Lung microvascular endothelial cell (primary cell): ENCODE results near the gene NKIRAS1. TPM values are rescaled to one million over a fixed set of nuclear protein-coding genes. Genes with fewer than 3 reads are reported as not detected.
A peak's percentile ranks its signal among the peaks of the same experiment; 100 is the strongest.

Source experiments
- DNase-seq, 2 donors: peaks; one replicate each; pipeline versions ENCODE4 v3.0.0 to v3.0.0-alpha.2; 2010; ENCODE audit warnings: low read depth in 2 of 2
- total RNA-seq: library from RNA; depleted of rRNA; stranded (reverse); fragments of >200 nt; gene quantifications from 2 replicates; pipeline ENCODE4 v1.2.1, GENCODE V29; 2014

Gene NKIRAS1
- 5.7 and 7.3 TPM in 2 replicates for total RNA-seq

DNA sequence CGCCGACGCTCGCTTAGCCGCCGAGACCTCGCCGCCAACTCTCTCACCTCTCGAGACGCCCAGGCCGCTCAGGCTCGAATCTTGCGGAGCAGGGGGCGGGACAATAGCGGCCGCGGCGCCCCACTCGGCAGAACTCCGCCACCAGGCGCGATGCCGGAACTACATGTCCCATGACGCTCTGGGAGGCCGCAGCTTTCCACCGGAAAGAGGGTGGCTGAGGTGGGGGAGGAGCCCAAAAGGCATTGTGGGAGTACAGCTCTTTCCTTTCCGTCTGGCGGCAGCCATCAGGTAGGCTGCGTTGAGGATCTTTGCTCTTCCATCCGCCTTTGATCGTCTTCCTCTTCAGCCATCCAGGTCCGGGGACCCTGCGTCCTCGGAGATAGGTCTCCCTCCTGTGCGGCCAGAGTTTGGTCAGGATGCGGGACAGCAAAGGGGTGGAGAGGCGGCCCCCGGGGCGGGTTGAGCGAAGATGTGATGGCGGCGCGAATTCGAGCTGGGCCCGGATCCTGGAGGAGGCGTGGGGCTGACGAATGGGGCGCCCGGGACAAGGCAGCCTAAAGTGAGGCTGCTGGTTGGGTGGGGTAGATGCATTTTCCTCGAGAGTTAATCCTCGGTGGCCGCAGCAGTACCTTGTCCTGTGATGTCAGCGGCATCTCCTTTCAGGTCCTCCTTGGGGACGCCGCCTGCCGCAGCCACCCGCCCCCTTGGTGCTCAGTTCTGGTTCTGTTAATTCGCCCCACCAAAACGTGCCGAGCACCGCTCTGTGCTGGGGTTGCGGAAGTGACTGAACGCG is at the start of gene NKIRAS1, which contains the start of gene RPL15:
NKIRAS1 (minus strand) TSS at position 105 of the 793 bp plus-strand sequence. CDS start 6,086 bp downstream, outside the sequence.
RPL15 (plus strand) TSS at position 247 of the 793 bp plus-strand sequence. CDS start 728 bp downstream, outside the sequence.
- peak; percentile 97 to 98 for DNase-seq

DNA sequence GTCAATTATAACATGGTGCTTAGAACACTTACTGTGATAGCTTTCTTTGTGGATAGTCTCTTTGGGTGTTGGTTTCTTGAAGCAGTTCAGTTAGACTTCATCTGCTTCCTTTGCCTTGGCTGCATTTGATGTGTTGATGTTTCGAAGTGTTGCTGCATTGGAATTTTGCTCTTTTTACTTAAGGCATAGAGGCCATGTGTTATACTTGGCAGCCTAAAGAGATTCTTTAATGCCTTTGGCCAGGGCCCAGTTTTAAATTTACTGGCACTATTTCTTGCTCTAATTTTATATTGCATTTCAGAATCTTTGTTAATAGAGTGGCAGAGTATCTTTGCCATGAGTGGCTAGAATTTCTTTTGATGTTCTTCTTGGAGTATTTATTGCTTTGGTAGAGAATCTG is 49.5 kb upstream of the NKIRAS1 start:
- DNase-seq = no peak

DNA sequence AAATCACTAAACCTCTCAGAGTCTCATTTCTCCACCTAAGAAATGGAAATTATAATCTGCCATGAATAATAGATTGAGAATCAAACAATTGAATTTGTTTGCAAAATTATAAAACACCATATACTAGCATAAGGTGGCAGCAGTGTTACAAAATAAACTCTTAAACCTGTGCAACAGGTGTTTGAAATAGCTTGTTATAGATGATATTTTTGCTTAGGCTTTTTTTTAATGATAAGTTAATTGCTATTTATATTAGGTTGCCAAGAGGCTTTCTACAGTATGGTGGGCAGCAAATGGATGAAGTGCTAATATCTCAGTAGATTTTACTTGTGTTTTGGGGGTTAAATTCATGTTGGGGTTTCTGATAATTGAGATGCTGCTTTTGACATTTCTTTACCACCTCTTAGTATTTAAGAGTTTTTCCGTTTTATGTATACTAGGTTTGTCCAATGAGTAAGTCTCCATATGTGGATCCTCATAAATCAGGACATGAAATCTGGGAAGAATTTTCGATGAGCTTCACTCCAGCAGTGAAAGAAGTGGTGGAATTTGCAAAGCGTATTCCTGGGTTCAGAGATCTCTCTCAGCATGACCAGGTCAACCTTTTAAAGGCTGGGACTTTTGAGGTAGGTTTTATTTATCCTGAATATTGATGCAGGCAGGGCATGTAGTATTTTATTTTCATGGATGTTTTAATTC is 47.9 kb upstream of the NKIRAS1 start:
- DNase-seq = no peak

DNA sequence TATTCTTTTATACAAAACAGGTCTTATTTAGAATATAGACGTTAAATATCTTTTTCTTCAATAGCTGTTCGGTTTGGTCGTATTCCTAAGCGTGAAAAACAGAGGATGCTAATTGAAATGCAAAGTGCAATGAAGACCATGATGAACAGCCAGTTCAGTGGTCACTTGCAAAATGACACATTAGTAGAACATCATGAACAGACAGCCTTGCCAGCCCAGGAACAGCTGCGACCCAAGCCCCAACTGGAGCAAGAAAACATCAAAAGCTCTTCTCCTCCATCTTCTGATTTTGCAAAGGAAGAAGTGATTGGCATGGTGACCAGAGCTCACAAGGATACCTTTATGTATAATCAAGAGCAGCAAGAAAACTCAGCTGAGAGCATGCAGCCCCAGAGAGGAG is 45.1 kb upstream of the NKIRAS1 start:
- DNase-seq = no peak

GRCh38 chr3:23961066-23961465 is 44.3 kb upstream of the NKIRAS1 start:
- DNase-seq = no peak

DNA sequence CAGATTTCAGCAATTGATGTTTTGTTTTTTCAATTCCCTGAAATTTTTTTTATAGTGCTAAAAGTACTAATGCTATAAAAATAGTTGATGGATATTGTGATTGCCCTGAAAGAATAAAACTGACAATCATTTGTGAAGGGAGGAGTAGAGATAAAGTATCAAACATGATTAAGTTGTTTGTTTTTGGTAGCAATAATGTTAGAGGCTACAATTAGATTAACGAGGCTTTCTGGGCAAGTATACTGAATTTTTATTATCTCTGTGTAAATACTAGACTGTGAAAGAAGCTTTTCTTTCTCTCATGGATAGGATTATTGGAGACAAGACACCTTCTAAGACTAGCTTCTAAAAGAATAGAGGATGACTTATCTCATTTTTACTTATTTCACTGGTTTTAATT is 43.9 kb upstream of the NKIRAS1 start:
- DNase-seq = no peak

GRCh38 chr3:23959135-23959900 is 42.5 kb upstream of the NKIRAS1 start:
- peak; percentile 26 to 85 for DNase-seq

DNA sequence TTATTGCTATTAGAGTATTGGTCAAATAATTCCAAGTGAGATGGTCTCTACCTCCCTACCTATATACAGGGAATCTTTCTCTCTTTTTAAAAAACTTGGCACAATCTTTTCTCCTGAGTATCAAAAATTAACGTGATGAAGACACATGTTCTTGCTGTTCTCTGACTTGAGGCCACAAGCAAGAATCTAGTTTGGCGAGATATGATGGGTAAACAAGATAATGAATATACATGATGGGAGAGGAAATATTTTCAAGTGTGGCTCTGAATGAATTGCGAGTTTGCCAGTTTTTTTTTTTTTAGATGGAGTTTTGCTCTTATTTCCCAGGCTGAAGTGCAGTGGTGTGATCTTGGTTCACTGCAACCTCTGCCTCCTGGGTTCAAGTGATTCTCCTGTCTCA is 39.9 kb upstream of the NKIRAS1 start:
- no peak for DNase-seq

DNA sequence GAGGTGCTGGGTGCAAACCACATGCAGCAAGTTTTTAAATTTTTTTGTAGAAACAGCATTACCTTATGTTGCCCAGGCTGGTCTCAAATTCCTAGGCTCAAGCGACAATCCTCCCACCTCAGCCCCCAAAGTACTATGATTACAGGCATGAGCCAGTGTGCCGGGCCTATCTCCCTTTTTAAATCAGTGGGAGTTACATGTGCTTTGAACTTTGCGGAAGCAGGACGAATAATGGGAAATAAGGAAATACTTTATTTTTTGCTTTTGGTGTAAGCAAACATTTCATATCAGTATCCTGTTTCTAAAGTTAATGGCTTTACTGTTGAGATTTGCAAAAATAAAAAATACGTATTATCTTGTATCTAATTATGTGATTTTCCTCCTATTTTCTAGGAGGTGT is 37.4 kb upstream of the NKIRAS1 start:
- DNase-seq = no peak

GRCh38 chr3:23953523-23953922 is 36.7 kb upstream of the NKIRAS1 start:
- DNase-seq = no peak

DNA sequence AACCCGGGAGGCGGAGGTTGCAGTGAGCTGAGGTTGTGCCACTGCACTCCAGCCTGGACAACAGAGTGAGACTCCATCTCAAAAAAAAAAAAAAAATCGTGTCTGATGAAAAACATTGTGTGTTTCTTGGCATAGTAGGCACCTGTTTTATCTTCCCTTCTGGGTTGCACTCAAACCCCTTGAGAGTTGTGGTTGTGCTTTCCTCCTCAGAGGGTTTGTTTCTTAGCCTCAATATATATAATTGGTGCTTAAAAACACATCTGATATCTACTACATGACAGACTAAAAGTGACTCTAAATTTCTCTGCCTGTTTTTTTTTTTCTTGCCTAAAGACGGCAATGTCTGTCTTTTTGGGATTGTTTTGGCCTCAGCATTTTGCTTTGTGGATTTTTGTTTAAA is 35.9 kb upstream of the NKIRAS1 start:
- DNase-seq = no peak

DNA sequence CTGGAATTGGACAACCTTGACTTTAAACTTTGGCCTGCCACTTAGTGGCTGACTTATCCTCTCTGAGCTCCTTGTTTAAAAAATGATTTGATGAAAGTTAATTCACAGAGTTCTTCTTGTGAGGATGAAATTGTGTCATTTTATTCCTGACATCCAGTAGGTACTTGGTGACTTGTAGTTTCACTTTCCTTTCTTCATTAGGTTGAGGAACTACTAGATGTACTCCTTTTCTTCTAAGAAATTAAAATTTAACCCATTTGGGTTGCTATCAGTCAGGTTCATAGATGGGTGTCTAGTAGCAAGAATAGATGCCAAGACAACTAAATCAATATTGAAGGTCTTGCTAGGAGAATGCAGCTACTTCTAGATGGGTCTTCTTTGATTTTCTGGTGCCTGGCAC is 33.5 kb upstream of the NKIRAS1 start:
- peak in 1 of 2 donors; percentile 7 for DNase-seq

GRCh38 chr3:23949784-23950183 is 33.0 kb upstream of the NKIRAS1 start:
- DNase-seq = peak in 1 of 2 donors; percentile 5

DNA sequence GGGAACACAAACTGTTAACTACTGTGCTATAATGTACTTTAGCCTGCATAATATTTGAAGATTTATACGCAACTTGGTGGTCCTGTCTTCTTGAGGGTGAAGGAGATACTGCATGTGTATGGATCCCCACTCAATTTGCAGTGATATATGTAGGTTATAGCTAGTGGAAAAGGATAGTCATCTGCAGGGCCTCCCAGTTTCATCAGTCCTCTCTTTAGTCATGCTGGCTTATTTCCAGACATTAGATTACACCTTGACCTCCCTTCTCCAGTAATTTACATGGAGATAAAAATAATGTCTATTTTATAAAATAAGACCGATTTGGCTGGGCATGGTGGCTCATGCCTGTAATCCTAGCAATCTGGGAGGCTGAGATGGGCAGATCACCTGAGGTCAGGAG is 32.0 kb upstream of the NKIRAS1 start:
- DNase-seq = peak in 1 of 2 donors; percentile 32

DNA sequence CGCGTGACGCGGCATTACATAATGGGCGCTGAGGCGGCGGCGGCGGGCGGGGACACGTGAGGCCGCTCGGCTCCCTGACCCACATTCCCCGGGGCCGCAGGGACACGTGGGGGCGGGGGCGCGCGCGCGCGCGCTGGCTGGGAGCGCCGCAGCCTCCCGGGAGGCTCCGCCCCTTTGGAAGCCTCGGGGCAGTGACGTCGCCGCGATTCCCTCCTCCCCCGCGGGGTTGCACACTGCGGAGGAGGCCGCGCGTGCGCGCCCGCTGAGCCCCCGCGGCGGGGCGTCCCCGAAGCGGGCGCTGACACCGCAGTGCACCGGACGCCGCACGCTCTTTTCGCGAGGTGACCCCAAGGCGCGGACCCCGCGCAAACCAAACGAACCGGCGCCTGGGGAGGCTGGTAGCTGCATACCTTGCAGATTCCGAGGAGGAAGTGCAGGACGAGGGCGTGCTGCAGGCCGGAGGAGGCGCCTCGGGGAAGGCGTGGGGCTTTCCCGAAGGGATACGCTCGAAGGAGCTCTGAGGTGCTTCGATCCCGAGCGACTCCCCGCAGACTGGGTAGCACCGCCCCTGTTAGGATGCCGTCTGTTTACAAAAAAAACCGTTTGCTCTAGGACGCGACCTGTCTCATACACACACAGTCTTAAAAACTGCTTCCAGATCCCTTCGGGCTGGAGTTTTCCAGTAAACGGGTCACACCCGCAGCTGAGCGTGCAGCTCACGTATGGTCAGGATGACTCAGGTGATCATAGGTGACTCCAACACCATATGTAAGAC is 29.3 kb upstream of the NKIRAS1 start:
- DNase-seq = peak; percentile 98 to 99

DNA sequence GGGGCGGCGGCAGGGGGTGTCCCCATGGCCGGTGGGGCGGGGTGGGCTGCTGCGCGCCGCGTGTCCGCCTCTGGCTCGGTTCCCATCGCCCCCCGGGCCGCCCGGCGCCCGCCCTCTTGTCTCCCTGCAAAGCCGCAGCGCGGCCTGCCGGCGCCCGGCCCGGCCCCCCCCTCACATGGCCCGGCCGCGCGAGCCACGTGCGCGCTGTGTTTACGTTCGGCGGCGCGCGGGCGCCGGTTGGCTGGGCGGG is 28.8 kb upstream of the NKIRAS1 start:
- no peak for DNase-seq

- peak; percentile 88 to 92 for DNase-seq
These were observed 28.3 kb upstream of the NKIRAS1 start, which contains the start of gene NR1D2 for GRCh38 chr3:23944861-23945662. Gene NR1D2, plus strand, starts transcription at chr3:23945286. Its CDS starts 293 bp downstream, at chr3:23945579.

- DNase-seq = peak in 1 of 2 donors; percentile 13
These were observed 27.4 kb upstream of the NKIRAS1 start for GRCh38 chr3:23944007-23944783.

GRCh38 chr3:23942546-23942945 is 25.8 kb upstream of the NKIRAS1 start:
- no peak for DNase-seq

- no peak for DNase-seq
These were observed 24.6 kb upstream of the NKIRAS1 start for GRCh38 chr3:23941440-23941839.
